ENCODE data around the gene LMOD3. TPM values are rescaled to one million over a fixed set of nuclear protein-coding genes. Genes with fewer than 3 reads are reported as not detected.

Gene LMOD3
- polyA plus RNA-seq, 1 donor (not counting 4 experiments of a cell fraction or from before 2014, with no cell fraction given), result not detected

GRCh38 chr3:69095636-69096035 is 26.8 kb downstream of the LMOD3 start:
- H3K9me3 ChIP-seq (ENCODE audit: control insufficient read depth, low read depth, low read length), result no peaks in the 10 kb centered on the region
- peaks cover 43% of the 10 kb centered on the region for H3K79me2 ChIP-seq (ENCODE audit: control insufficient read depth, insufficient read depth, low read length)
- no peak overlapping the region for H3K4me3 ChIP-seq (ENCODE audit: control insufficient read depth in 2 of 3, extremely low read depth in 1 of 3, insufficient read depth in 2 of 3, low read depth in 1 of 3, low read length in 3 of 3)
- no peaks in the 10 kb centered on the region for H3K27me3 ChIP-seq (ENCODE audit: control insufficient read depth, extremely low read depth, insufficient read depth, low read length)
- no peaks in the 10 kb centered on the region for H3K9me1 ChIP-seq (ENCODE audit: control insufficient read depth, extremely low read depth, insufficient read depth, low read length)
- peaks cover 23% of the 10 kb centered on the region for H3K4me1 ChIP-seq (ENCODE audit: control insufficient read depth, extremely low read depth, insufficient read depth, low read length)
- no peak overlapping the region for H3K27ac ChIP-seq (ENCODE audit: control insufficient read depth, insufficient read depth, low read length)
- FAIRE-seq (no peak), DNase-seq (ENCODE audit: low read depth, low spot score) (no peak)
- dilution Hi-C loops (cut with MboI; ENCODE audit: extremely low pct_ligation_motif_present, low sequenced_read_pairs), result no loop called here
- no peak overlapping the region for H3K9ac ChIP-seq (ENCODE audit: control insufficient read depth, extremely low read depth, insufficient read depth, low read length)
- TF ChIP-seq CTCF (optimal IDR thresholded peaks at IDR 0.05 in 1 of 3, IDR thresholded peaks at IDR 0.05 in 1 of 3, conservative IDR thresholded peaks at IDR 0.05 in 1 of 3; ENCODE audit: extremely low read depth in 1 of 3, insufficient read depth in 2 of 3, low read length in 3 of 3), result no peak
- no peak for TF ChIP-seq EZH2 (IDR thresholded peaks at IDR 0.05; ENCODE audit: low read length)
- no peak overlapping the region for H2AFZ ChIP-seq (ENCODE audit: control insufficient read depth, low read length)
- H4K20me1 ChIP-seq (ENCODE audit: control insufficient read depth, extremely low read depth, insufficient read depth, low read length), result no peaks in the 10 kb centered on the region
- H3K36me3 ChIP-seq (ENCODE audit: control insufficient read depth in 2 of 2, extremely low read depth in 1 of 2, insufficient read depth in 2 of 2, low read length in 2 of 2), result peaks cover 4 to 7% of the 10 kb centered on the region in 2 experiments
- H3K4me2 ChIP-seq (ENCODE audit: control insufficient read depth, extremely low read depth, insufficient read depth, low read depth, low read length), result no peak overlapping the region

- Histone ChIP-seq H2AFZ (ENCODE audit: control insufficient read depth, low read length) (no peak overlapping the region), H3K36me3 (ENCODE audit: control insufficient read depth in 2 of 2, extremely low read depth in 1 of 2, insufficient read depth in 2 of 2, low read length in 2 of 2) (peaks cover 4 to 7% of the 10 kb centered on the region in 2 experiments), H3K27ac (ENCODE audit: control insufficient read depth, insufficient read depth, low read length) (no peak overlapping the region), H3K27me3 (ENCODE audit: control insufficient read depth, extremely low read depth, insufficient read depth, low read length) (no peaks in the 10 kb centered on the region), H3K9ac (ENCODE audit: control insufficient read depth, extremely low read depth, insufficient read depth, low read length) (no peak overlapping the region), H3K79me2 (ENCODE audit: control insufficient read depth, insufficient read depth, low read length) (peaks cover 47% of the 10 kb centered on the region), H3K4me3 (ENCODE audit: control insufficient read depth in 2 of 3, extremely low read depth in 1 of 3, insufficient read depth in 2 of 3, low read depth in 1 of 3, low read length in 3 of 3) (no peak overlapping the region), H3K4me1 (ENCODE audit: control insufficient read depth, extremely low read depth, insufficient read depth, low read length) (peaks cover 32% of the 10 kb centered on the region), H3K4me2 (ENCODE audit: control insufficient read depth, extremely low read depth, insufficient read depth, low read depth, low read length) (no peak overlapping the region), H3K9me3 (ENCODE audit: control insufficient read depth, low read depth, low read length) (no peaks in the 10 kb centered on the region), H3K9me1 (ENCODE audit: control insufficient read depth, extremely low read depth, insufficient read depth, low read length) (no peaks in the 10 kb centered on the region), H4K20me1 (ENCODE audit: control insufficient read depth, extremely low read depth, insufficient read depth, low read length) (no peaks in the 10 kb centered on the region)
- no peak for TF ChIP-seq CTCF (optimal IDR thresholded peaks at IDR 0.05 in 1 of 3, IDR thresholded peaks at IDR 0.05 in 1 of 3, conservative IDR thresholded peaks at IDR 0.05 in 1 of 3; ENCODE audit: extremely low read depth in 1 of 3, insufficient read depth in 2 of 3, low read length in 3 of 3)
- TF ChIP-seq EZH2 (IDR thresholded peaks at IDR 0.05; ENCODE audit: low read length), result no peak
- dilution Hi-C loops (cut with MboI; ENCODE audit: extremely low pct_ligation_motif_present, low sequenced_read_pairs), result no loop called here
- DNase-seq (ENCODE audit: low read depth, low spot score), result no peak
- no peak for FAIRE-seq
Observed at GRCh38 chr3:69094467-69095205, 27.8 kb downstream of the LMOD3 start.
